A673 (cell line): ENCODE results near the gene HYAL2. TPM values are rescaled to one million over a fixed set of nuclear protein-coding genes. Genes with fewer than 3 reads are reported as not detected.

ENCODE experiments used
- BruUV-seq: library from RNA; stranded (reverse); fragments of 400-500 nt; replicated peaks from 2 replicates; lab custom pipeline; 2021; lab: Mats Ljungman, UMichigan
- CTCF ChIA-PET: fragments of 300-600 bp; sonication (Branson Sonifier 250); formaldehyde crosslinking; loops from one replicate; lab custom pipeline; 2022; ENCODE audit warnings: antibody characterized with exemption; lab: Charles Lee
- POLR2A ChIA-PET: fragments of 300-600 bp; sonication (Branson Sonifier 250); formaldehyde crosslinking; loops from one replicate; lab custom pipeline; 2022; ENCODE audit warnings: antibody characterized with exemption; ENCODE audit not compliant: low non-redundant PET; lab: Charles Lee
- DNase-seq: peaks from one replicate; pipeline ENCODE4 v3.0.0-alpha.2; 2015; ENCODE audit warnings: low spot score
- H3K27ac ChIP-seq: fragments of 200-600 bp; sonication (generic); 2 replicates; pipeline ENCODE4 v1.5.1; 2016; ENCODE audit warnings: mixed run types, low read depth, mild to moderate bottlenecking, mixed read lengths, antibody characterized with exemption, low read length; ENCODE audit not compliant: poor library complexity, severe bottlenecking
- H3K27me3 ChIP-seq: fragments of 200-600 bp; sonication (generic); replicated peaks from 2 replicates; pipeline ENCODE4 v1.6.1; 2017; ENCODE audit warnings: mixed run types, low read depth, mild to moderate bottlenecking, mixed read lengths, antibody characterized with exemption, low read length; ENCODE audit not compliant: insufficient read depth, poor library complexity
- H3K36me3 ChIP-seq: fragments of 200-600 bp; sonication (generic); 2 replicates; pipeline ENCODE4 v1.6.1; 2016; ENCODE audit warnings: mixed run types, mild to moderate bottlenecking, mixed read lengths, antibody characterized with exemption, low read length; ENCODE audit not compliant: insufficient read depth, poor library complexity, severe bottlenecking
- H3K4me1 ChIP-seq: fragments of 200-600 bp; sonication (generic); 2 replicates; pipeline ENCODE4 v1.6.1; 2017; ENCODE audit warnings: mixed run types, mild to moderate bottlenecking, mixed read lengths, antibody characterized with exemption, low read length; ENCODE audit not compliant: insufficient read depth, poor library complexity, severe bottlenecking
- H3K4me3 ChIP-seq: fragments of 200-600 bp; sonication (generic); 2 replicates; pipeline ENCODE4 v1.5.1; 2016; ENCODE audit warnings: low read depth, mixed run types, mild to moderate bottlenecking, mixed read lengths, low read length; ENCODE audit not compliant: poor library complexity, severe bottlenecking
- H3K9me3 ChIP-seq: fragments of 200-600 bp; sonication (generic); 2 replicates; pipeline ENCODE4 v1.6.1; 2016; ENCODE audit warnings: mixed run types, low read depth, mild to moderate bottlenecking, mixed read lengths, antibody characterized with exemption, low read length; ENCODE audit not compliant: poor library complexity, severe bottlenecking
- EZH2 ChIP-seq: fragments of 200-600 bp; sonication (generic); IDR thresholded peaks from 2 replicates; pipeline ENCODE4 v1.6.1; 2017; ENCODE audit warnings: borderline replicate concordance, low read depth, mild to moderate bottlenecking, mixed read lengths, antibody characterized with exemption, low read length; ENCODE audit not compliant: poor library complexity, severe bottlenecking
- intact Hi-C: fragments of 100-400 bp; cut with micrococcal nuclease; formaldehyde crosslinking; loops from one replicate; pipeline ENCODE4 v1.10.0; 2022; ENCODE audit not compliant: unreplicated experiment
- total RNA-seq: library from RNA; stranded (reverse); gene quantifications from 2 replicates; pipeline ENCODE4 v1.2.3, GENCODE V29; 2021
- TF ChIP-seq, protein P1 (sequence below): fragments of 300-800, 200-600 bp; sonication (generic); conservative IDR thresholded peaks from 2 replicates; pipeline ENCODE4 v1.5.1; 2017; ENCODE audit warnings: low read depth, mild to moderate bottlenecking, antibody characterized with exemption, low read length, moderate library complexity, mixed read lengths

HYAL2 gene
- total RNA-seq, 1 experiment from 2014 or later: 18.1 TPM

DNA sequence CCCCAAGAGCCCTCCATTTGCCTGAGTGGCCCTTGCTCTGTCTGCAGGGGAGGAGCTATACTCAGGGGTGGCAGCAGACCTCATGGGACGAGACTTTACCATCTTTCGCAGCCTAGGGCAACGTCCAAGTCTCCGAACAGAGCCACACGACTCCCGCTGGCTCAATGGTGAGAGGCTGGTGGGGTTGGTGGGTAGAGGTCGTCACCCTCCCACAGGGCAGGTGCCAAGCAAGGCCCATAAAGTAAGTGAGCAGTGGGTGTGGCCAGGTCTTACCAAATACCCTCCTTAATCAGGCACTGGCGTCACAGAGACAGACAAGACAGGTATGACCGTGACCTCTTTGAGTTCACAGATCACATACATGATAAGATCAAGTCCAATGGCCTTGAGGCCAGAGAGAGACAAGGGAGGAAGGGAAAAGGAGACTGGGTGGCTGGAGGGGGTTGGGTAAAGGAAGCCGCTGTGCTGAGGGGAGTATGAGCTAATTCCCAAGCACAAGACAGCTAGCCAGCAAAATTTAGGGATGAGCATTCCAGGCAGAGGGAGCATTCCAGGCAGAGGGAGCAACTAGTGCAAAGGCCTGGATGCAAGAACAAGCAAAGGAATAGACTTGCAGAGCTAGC is 51.1 kb downstream of the HYAL2 start:
- H3K27me3 ChIP-seq: peaks cover 4% of the 10 kb centered on the region
- POLR2A ChIA-PET: no interaction called here
- no TSS peak for BruUV-seq

DNA sequence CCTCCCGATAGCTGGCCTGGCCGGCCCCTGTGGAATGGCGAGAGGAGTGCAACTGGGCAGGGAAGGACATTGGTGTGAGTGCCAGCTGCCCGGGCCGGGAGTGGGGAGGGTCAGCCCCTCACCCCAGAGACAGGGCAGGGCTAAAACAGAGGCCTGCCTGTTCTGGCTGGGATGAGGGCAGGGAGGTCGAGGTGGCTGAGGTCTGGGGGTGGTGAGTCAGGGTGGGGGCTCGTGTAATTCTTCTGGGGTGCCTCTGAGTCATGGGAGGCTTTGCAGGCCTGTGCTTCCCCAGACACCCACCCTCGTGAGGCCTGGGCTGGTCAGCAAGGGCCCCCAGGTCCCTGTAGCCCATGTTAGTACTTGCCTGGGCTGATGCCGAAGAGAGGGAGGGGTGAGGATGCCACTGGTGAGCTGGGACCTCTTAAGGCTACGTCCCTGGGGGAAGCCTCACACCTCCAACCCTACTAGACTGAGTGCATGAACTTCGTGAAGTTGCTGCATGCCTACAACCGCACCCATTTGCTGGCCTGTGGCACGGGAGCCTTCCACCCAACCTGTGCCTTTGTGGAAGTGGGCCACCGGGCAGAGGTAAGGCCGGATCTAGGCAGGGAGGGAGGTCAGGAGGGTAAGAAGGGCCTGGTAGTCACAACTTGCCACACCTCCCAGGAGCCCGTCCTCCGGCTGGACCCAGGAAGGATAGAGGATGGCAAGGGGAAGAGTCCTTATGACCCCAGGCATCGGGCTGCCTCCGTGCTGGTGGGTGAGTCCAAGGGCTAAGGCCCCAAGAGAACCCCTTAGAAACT is 51.9 kb downstream of the HYAL2 start:
- no peaks in the 10 kb centered on the region for H3K36me3 ChIP-seq
- BruUV-seq: no TSS peak
- no peak overlapping the region for H3K27ac ChIP-seq
- CTCF ChIA-PET: no interaction called here
- DNase-seq: no peak
- no peak overlapping the region for H3K4me3 ChIP-seq
- no peak for TF ChIP-seq EZH2
- TF ChIP-seq, protein P1, sequence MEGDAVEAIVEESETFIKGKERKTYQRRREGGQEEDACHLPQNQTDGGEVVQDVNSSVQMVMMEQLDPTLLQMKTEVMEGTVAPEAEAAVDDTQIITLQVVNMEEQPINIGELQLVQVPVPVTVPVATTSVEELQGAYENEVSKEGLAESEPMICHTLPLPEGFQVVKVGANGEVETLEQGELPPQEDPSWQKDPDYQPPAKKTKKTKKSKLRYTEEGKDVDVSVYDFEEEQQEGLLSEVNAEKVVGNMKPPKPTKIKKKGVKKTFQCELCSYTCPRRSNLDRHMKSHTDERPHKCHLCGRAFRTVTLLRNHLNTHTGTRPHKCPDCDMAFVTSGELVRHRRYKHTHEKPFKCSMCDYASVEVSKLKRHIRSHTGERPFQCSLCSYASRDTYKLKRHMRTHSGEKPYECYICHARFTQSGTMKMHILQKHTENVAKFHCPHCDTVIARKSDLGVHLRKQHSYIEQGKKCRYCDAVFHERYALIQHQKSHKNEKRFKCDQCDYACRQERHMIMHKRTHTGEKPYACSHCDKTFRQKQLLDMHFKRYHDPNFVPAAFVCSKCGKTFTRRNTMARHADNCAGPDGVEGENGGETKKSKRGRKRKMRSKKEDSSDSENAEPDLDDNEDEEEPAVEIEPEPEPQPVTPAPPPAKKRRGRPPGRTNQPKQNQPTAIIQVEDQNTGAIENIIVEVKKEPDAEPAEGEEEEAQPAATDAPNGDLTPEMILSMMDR: no peak
- POLR2A ChIA-PET: no interaction called here
- peaks cover 4% of the 10 kb centered on the region for H3K27me3 ChIP-seq
- H3K9me3 ChIP-seq: no peaks in the 10 kb centered on the region
- peaks cover 6% of the 10 kb centered on the region for H3K4me1 ChIP-seq
- intact Hi-C loops: no loop called here

More for the DNA sequence above, 51.1 kb downstream of the HYAL2 start:
- DNase-seq: no peak
- intact Hi-C loops: no loop called here
- Histone ChIP-seq H3K36me3 (no peaks in the 10 kb centered on the region), H3K27ac (no peak overlapping the region), H3K4me1 (peaks cover 6% of the 10 kb centered on the region), H3K4me3 (no peak overlapping the region), H3K9me3 (no peaks in the 10 kb centered on the region)
- CTCF ChIA-PET: no interaction called here
- TF ChIP-seq, protein P1: no peak
- no peak for TF ChIP-seq EZH2

DNA sequence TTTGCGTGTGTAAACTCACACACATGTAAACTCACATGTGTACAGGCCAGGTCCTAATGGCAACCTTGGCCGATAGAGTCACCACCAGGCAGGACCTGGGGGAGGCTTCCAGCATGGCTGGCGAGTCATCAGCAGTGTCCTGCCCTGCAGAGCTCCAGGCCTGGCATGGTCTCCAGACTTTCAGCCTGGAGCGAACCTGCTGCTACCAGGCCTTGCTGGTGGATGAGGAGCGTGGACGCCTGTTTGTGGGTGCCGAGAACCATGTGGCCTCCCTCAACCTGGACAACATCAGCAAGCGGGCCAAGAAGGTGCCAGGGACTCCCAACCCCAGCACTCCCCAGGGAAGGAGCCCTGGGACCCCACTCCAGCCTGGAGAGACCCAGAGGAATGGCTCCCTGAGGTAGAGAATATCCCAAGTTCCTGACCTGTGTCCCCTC is 52.5 kb downstream of the HYAL2 start:
- H3K27me3 ChIP-seq: peaks cover 4% of the 10 kb centered on the region
- DNase-seq: no peak
- H3K36me3 ChIP-seq: no peaks in the 10 kb centered on the region
- intact Hi-C loops: loop anchor here (10.0 kb wide), 1 partner anchor 145 kb away; no protein-coding TSS in a partner anchor
- no peak overlapping the region for H3K27ac ChIP-seq
- POLR2A ChIA-PET: no interaction called here
- CTCF ChIA-PET: no interaction called here
- TF ChIP-seq, protein P1: no peak
- no peak for TF ChIP-seq EZH2
- peaks cover 11% of the 10 kb centered on the region for H3K4me1 ChIP-seq
- no peak overlapping the region for H3K4me3 ChIP-seq
- BruUV-seq: no TSS peak
- H3K9me3 ChIP-seq: no peaks in the 10 kb centered on the region
